Cerebellar nuclear complex (tissue), 1 donor: ENCODE results near the gene HOXA11.
A peak's percentile ranks its signal among the peaks of the same experiment; 100 is the strongest.

ENCODE experiments used
- DNase-seq, 2 experiments: peaks; one replicate each; lab custom pipeline; 2025; lab: John Stamatoyannopoulos, UW

HOXA11 gene

GRCh38 chr7:27205325-27206280 lies 20.6 kb upstream of the HOXA11 start:
- DNase-seq, result no peak

- no peak for DNase-seq
Observed at GRCh38 chr7:27204851-27205322, 19.9 kb upstream of the HOXA11 start.

- DNase-seq, result no peak
Observed at GRCh38 chr7:27203964-27204594, 19.0 kb upstream of the HOXA11 start.

DNA sequence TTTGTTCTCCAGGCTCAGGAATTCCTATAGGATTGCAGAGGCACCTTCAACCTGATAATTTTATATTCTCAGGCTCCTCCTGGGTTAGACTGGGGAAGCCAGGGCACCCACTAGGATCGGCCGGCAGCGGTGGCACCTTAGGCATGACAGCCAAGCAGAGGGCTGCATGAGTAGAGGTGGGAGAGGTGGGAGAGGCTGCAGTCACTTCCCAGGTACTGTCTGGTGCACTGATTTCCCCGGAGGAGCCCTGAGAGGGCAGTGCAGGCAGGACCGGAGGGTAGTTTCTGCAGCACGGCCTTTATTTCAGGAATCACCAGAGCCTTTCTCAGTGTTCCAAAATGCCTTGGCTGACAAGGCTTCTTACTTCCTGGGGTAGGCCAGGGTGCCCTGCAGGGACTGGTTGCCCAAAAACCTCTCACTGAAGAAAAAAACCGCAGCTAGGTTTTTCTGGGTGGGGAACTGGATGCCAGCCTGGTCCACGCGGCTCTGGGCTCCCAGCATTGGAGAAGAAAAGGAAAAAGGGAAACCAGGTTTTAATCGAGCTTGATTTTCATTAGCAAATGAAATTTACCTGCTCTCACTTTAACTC lies 18.4 kb upstream of the HOXA11 start:
- no peak for DNase-seq

DNA sequence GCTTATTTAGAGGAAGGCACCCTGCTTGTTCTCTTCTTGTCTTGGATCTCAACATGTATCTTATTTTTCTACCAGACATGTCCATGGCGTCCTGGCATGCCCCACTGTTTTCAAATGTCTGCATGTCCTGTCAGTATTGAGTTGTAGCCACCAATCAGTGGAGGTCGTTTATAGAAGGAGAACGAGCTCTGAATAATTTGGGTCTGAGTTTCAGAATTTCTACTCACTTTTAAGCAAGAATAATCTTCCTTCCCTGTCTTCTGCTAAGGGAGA lies 17.8 kb upstream of the HOXA11 start:
- DNase-seq, result no peak

DNA sequence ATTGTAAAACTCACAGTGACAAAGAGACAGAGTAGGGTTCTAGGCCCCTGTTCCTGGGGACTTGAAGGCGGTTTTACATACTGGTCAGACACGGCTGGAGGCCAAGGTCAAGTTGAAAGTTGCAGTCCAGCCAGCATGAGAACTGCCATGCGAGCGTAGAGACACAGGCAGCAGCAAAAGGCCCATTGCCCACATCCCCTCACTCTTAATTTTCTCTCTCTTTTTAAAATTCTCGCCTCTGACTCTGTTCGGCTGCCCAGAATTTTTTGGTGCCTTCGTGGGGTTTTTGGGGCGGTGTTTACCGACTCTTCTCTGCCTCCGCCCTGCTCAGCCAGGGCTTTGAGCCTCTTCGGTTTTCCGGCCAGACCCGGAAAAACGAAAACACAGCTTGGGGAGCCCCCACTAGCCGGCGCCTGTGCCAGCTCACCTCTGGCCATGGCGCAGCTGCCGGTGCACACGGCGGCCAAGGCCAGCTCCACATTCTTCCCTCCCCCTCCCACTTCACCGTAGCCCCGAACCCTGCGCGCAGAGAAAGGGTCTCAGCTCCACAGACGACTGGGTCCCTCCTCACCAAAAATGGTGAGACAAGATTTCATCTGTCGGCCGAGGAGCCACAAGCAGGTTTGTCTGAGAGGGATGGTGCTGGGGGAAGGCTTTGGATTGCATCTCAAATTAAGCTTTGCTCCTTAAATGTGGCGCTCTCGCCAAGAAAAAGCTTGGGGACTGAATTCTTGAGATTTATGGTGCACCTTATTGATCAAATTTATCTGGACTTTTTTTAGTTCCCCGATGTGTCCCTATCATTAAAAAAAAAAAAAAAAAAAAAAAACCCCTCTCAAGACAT lies 17.2 kb upstream of the HOXA11 start:
- DNase-seq, result no peak

DNA sequence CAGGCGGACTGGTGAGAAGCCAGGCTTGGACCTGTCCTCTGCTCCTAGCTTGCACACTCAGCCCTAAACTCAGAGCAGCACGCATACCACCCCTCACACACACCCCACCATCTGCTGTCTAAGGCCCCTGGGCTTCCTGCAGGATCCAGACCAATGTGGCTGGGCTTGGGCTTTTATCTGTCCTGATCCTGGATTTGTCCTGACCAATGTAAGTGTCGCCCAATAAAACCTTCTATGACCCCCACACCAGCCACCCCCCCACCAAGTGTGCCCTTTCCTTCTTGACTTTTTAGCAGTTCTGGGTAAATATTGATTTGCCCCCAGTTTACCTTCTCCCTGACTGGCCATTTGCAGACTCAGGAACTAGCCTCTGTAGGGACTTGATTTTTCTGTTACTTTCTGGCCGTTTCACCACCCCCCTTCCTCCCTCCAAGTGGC lies 16.6 kb upstream of the HOXA11 start:
- no peak for DNase-seq

DNA sequence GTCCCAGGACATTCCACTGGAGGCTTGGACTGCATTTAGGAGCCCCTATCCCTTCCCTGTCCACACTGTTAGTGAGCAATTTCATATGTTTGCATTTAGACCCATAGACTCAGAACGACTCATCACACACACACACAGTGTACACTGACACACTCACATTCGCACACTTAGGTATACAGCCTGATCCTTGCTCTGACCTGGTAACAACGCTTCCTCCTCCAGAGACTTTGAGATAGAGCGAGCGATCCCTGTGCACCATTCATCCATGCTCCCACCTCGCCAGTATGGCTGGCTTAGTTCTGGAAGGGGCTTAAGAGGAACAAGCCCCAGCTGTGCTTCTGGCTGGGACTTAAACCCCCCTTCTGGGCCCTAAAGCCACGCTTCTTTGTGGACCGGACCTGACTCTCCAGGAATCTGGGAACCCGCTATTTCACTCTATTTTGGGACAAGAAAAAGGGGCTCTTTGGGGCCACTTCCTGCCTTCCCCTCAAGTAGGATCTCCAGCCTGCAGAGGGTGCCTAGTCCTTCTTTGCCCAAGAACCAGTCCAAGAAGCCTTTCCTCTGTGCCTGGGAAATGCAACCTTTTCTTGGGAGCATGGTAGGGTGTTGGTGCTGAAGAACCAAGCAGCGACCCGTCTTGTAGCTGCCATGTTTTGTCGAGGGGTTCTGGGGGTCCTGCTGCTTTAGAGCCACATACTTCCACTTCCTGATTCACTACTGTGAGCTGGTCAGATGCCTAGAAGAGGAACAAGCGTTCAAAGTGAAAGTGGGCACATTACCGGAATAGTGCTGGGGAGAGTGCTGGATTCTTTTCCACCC lies 15.9 kb upstream of the HOXA11 start:
- no peak for DNase-seq

DNA sequence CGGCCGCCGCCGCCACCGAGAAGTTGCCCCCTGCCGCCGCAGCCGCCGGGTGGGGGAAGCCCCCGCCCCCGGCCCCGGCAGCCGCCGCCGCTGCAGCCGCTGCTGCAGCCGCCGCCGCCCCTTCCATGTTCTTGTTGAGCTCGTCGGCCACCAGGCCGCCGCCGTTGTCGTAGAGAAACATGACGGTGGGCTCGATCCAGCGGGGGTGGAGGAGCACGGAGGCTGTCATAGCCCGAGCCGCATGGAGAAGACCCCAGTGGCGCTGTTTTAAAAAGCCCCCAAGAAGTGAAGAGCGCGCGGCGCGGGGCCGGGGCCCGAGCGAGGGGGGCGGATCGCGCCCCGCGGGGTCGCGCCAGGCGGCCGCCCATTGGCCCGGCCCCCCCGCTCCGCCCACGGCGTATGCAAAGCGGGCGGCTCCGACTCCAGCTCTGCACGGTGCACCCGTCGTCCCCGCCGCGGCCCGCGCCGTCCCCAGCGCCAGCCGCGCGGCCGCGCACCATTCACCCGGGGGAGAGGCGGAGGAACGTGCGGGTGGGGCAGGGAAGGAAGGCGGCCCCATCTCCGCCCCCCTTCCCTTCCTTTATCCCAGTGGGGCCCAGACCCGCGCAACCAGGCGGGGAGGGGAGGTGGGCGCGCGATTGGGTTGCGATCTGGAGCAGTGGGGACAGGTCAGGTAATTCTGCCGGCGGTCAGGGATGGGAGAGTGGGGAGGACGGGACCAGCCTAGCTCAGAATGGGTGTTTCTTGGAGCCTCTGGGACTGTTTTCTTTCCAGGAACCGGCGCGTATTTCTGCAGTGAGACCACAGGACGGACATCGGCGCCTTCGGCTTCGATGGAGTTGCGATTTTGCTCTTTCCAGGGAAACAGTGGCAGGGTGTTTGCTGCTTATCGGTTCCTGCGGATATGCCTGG lies 15.1 kb upstream of the HOXA11 start, which contains the start of gene HOXA13:
Gene HOXA13, minus strand, starts transcription at position 243 of the 912 bp plus-strand sequence. Its CDS starts 14 bp downstream, at position 229.
- no peak for DNase-seq

GRCh38 chr7:27198871-27199801 lies 14.1 kb upstream of the HOXA11 start:
- no peak for DNase-seq

DNA sequence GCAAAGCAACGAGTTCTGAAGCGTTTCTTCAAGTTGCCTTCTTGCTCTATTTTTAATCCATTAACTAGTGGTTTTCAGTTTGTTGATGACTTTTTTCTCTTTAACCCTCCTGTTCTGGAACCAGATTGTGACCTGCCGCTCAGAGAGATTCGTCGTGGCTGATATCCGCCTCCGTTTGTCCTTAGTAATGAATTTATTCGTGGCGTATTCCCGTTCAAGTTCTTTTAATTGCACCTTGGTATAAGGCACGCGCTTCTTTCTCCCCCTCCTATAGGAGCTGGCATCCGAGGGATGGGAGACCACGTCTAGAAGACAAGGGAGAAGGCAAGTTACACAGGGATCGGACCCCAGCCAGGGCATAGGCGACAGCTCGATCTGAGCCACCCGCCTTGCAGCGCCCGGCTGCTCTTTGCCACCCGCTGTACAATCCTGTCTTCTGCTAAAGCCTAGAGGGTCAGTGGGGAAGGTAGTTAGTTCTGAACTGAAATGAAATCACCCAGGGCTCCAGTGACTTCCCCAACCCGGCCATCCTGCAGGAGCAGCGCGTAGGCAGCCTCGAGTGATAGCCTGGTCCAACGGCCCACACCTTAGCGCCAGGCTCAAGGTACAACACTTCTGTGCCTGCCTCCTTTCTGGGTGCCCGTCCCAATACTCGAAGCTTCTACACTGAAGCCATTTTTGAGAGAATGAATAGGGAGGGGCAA lies 13.3 kb upstream of the HOXA11 start:
- no peak for DNase-seq

GRCh38 chr7:27197137-27198042 lies 12.4 kb upstream of the HOXA11 start:
- DNase-seq, result no peak

GRCh38 chr7:27196287-27196767 lies 11.3 kb upstream of the HOXA11 start:
- DNase-seq, result peak in 1 of 2 experiments; percentile 5

GRCh38 chr7:27194686-27195379 lies 9.8 kb upstream of the HOXA11 start:
- DNase-seq, result no peak

GRCh38 chr7:27194002-27194352 lies 8.9 kb upstream of the HOXA11 start:
- no peak for DNase-seq

DNA sequence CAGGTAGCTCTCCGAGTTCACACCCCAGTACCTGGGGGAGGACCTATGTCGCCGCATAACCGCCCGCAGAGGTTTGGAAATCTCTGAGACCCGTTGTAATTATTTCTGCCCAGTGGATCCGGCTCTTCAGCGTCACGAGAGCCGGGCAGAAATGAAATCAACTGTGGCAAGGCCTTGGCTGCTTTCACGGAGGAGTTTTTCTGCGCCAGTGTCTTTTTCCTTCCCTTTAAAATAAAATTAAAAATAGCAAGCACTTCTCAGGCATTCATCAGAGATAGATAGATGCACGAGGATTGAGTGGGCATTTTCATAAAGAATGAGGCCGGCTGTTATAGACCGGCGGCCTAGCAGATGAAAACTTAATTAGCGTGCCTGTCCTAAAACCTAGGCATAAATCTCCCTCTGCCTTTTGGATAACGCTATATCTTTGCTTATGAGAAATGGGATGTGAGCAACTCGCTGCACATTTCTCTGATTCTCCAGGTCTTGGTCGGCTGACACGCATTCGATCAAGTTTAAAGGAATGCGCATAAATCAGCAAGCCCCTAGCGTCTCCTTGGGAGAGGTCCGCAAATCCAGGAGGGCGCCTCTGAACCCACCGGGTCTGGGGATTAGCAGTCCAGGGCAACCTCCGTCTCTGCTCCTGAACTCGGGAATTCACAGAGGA lies 8.4 kb upstream of the HOXA11 start:
- DNase-seq, result no peak
